GM12872 (cell line): ENCODE data around the gene SPATA16.

Experiments
- TF ChIP-seq, protein P1 (sequence below): IDR thresholded peaks from 3 replicates; pipeline ENCODE4 v1.5.1; 2011; ENCODE audit warnings: low read depth, mild to moderate bottlenecking, low read length, moderate library complexity; ENCODE audit not compliant: insufficient read depth

Gene SPATA16

DNA sequence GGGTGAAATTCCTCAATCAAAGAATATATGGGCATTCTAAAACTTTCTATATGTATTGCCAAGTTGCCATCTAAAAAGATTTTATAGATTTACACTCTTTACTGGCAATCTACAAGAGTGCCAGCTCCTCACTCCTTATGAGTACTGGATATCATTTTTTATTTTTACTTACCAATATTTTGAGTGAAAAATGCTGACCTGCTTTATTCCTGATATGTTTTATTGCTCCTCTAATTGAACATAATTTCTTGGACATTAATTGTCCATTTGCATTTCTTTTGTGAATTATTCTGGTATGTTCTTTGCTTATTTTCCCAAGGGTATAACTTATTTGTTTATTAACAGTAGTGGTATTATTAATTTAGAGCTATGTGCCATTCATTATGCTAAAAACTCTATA, 293.7 kb downstream of the SPATA16 start:
- TF ChIP-seq, protein P1, sequence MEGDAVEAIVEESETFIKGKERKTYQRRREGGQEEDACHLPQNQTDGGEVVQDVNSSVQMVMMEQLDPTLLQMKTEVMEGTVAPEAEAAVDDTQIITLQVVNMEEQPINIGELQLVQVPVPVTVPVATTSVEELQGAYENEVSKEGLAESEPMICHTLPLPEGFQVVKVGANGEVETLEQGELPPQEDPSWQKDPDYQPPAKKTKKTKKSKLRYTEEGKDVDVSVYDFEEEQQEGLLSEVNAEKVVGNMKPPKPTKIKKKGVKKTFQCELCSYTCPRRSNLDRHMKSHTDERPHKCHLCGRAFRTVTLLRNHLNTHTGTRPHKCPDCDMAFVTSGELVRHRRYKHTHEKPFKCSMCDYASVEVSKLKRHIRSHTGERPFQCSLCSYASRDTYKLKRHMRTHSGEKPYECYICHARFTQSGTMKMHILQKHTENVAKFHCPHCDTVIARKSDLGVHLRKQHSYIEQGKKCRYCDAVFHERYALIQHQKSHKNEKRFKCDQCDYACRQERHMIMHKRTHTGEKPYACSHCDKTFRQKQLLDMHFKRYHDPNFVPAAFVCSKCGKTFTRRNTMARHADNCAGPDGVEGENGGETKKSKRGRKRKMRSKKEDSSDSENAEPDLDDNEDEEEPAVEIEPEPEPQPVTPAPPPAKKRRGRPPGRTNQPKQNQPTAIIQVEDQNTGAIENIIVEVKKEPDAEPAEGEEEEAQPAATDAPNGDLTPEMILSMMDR, result no peak

DNA sequence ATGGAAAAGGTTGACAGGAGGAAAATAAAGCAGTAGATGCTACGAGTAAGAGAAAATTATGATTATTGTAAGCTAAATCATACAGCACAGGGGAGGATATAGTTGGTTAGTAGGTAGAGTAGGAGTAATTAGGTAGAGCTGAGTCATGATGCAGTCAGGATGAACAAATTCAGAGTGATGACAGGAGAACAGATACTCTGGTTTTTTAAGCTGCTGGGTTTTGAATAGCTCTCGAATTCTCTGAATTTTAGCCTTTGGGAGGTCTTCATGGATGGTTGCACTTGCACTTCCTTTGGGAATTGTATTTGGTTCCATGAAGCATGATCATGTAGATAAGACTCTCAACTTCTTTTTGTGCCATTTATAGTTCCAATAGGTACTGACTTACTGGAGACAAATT, 294.3 kb downstream of the SPATA16 start:
- TF ChIP-seq, protein P1, result no peak

DNA sequence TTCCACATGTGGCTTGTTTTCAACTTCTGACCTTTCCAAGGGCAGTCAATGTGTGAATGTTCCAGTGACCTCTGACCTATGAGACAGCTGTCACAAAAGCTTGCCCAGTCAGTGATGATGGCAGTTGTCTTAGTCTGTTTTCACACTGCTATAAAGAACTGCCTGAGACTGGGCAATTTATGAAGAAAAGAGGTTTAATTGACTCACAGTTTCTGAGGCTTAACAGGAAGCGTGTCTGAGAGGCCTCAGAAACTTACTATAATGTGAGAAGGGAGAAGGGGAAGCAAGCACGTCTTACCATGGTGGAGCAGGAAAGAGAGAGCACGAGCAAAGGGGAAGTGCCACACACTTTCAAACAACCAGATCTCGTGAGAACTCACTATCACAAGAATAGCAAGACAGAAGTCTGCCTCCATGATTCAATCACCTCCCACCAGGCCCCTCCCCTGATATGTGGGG, 294.9 kb downstream of the SPATA16 start:
- TF ChIP-seq, protein P1, result no peak

DNA sequence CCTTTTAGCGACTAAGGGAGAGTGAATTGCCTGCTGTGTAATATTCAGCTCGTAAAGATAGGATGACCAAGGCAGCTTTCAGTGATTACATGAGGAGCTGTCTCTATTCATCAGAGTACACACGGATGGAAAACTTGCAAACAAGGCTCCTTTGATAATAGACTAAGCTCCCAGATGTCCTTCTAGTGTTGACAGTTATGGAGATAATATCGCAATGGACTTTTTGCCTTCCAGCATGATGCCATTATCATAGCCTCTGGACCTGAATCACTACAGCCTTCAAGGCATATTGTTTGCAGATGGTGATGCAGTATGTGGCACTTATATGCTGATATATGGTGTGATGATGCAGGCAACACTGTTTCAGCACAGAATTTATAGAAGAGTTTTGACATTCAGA, 296.6 kb downstream of the SPATA16 start:
- TF ChIP-seq, protein P1, result no peak

DNA sequence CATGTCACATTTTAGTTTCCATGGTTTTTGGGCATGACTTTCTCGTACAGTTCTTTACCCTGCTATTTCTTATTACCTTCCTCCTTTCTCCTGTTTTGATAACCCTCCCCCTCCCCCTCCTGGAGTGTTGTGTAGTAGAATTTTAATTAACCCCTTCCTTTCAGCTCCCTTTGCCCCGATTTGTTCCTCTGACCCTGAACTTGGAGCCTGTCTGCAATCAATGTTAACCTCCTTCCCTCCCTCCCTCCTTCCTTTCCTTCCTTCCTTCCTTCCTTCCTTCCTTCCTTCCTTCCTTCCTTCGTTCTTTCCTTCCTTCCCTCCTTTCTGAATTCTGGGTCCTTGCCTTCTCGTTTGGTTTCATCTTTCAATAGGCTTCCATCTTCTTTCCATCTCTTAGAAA, 300.1 kb downstream of the SPATA16 start:
- TF ChIP-seq, protein P1, result no peak

DNA sequence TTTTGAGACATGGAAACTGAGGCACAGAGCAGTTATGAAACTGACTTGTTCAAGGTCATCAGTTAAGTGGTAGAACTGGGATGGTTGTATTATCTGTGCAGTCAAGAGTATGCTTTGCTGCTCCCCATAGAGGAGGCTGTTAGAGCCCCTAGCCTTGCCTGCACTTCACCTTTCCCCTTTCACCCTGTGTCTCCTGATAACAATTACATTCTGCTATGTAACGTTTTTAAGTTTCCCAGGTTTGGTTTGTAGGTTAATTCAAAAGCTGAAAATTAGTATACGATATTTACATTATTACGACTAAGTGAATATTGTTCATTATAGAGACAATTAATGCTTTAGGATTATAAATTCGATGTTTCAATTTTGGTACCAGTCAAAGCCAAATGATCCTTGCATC, 300.6 kb downstream of the SPATA16 start:
- TF ChIP-seq, protein P1, result no peak

DNA sequence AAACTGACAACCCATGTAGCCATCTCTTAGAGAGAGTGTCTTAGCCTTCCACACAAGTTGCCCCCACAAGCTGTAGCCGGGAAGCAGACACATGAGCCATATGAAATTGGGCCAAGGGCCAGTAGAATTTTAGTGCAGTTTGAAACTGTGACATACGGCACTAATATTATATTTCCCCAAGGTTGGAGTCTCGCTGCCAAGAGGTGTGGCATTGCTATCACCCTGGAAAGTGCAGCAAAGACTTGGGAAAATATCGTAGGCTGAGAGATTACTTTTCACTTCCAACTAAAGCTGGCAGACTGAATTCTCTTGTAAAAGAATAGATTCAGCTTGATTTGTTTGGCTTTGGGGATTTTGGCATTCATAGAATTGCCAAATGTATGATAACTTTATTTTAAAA, 301.4 kb downstream of the SPATA16 start:
- TF ChIP-seq, protein P1, result no peak
